Thoracic aorta (tissue), 2 donors: ENCODE results near the gene PHACTR4. TPM values are rescaled to one million over a fixed set of nuclear protein-coding genes. Genes with fewer than 3 reads are reported as not detected.

Source experiments
- ATAC-seq: fragments of 150-250 bp; one replicate; pipeline ENCODE4 v1.8.0; 2017; ENCODE audit warnings: low read depth; ENCODE audit not compliant: insufficient number of reproducible peaks, low FRiP score
- DNase-seq: peaks from one replicate; pipeline ENCODE4 v3.0.0-alpha.2; 2020; ENCODE audit warnings: low spot score
- H3K27ac ChIP-seq, 2 donors: fragments of 200-600 bp; sonication (generic); 1 replicate in 1 of 2; 2 replicates in 1 of 2; pipeline ENCODE4 v1.5.1; 2016; ENCODE audit warnings: mild to moderate bottlenecking in 2 of 2, moderate library complexity in 2 of 2
- H3K27me3 ChIP-seq: fragments of 200-600 bp; sonication (generic); replicated peaks from 2 replicates; pipeline ENCODE4 v1.6.0; 2016; ENCODE audit warnings: mild to moderate bottlenecking; ENCODE audit not compliant: insufficient read depth
- H3K36me3 ChIP-seq: fragments of 200-600 bp; sonication (generic); one replicate; pipeline ENCODE4 v1.5.1; 2016
- H3K4me1 ChIP-seq, 2 donors: fragments of 200-600 bp; sonication (generic); 1 replicate in 1 of 2; 2 replicates in 1 of 2; pipeline versions ENCODE4 v1.5.1 to v1.6.0; 2016; ENCODE audit warnings: low read depth in 2 of 2, mild to moderate bottlenecking in 1 of 2; ENCODE audit not compliant: control insufficient read depth in 1 of 2
- H3K4me3 ChIP-seq: fragments of 200-600 bp; sonication (generic); 2 replicates; pipeline ENCODE4 v1.5.1; 2016; ENCODE audit warnings: mild to moderate bottlenecking
- H3K9me3 ChIP-seq: fragments of 200-600 bp; sonication (generic); 2 replicates; pipeline ENCODE4 v1.5.1; 2016
- total RNA-seq, 2 donors: library from RNA; depleted of rRNA; stranded (reverse); fragments of >200 nt; gene quantifications; one replicate each; pipeline versions ENCODE4 v1.1.0 to v1.2.3, GENCODE V29; 2016
- TF ChIP-seq, protein P1 (sequence below): fragments of 200-600 bp; sonication (generic); IDR thresholded peaks from one replicate; pipeline ENCODE4 v1.5.1; 2019; ENCODE audit warnings: antibody characterized with exemption

PHACTR4 gene
- total RNA-seq, 2 donors from 2014 or later: 17.6 to 30.8 TPM

- H3K36me3 ChIP-seq: no peaks in the 10 kb centered on the region
- H3K4me3 ChIP-seq: no peak overlapping the region
- H3K27ac ChIP-seq: no peak overlapping the region
- H3K27me3 ChIP-seq: no peaks in the 10 kb centered on the region
- TF ChIP-seq, protein P1, sequence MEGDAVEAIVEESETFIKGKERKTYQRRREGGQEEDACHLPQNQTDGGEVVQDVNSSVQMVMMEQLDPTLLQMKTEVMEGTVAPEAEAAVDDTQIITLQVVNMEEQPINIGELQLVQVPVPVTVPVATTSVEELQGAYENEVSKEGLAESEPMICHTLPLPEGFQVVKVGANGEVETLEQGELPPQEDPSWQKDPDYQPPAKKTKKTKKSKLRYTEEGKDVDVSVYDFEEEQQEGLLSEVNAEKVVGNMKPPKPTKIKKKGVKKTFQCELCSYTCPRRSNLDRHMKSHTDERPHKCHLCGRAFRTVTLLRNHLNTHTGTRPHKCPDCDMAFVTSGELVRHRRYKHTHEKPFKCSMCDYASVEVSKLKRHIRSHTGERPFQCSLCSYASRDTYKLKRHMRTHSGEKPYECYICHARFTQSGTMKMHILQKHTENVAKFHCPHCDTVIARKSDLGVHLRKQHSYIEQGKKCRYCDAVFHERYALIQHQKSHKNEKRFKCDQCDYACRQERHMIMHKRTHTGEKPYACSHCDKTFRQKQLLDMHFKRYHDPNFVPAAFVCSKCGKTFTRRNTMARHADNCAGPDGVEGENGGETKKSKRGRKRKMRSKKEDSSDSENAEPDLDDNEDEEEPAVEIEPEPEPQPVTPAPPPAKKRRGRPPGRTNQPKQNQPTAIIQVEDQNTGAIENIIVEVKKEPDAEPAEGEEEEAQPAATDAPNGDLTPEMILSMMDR: no peak
- no peaks in the 10 kb centered on the region for H3K9me3 ChIP-seq
- ATAC-seq: no peak
- H3K4me1 ChIP-seq: peaks cover 10 to 19% of the 10 kb centered on the region in 2 donors
- no peak for DNase-seq
Observed at GRCh38 chr1:28503117-28503516, 133.6 kb downstream of the PHACTR4 start.

- TF ChIP-seq, protein P1: no peak
- peak; percentile 89 for DNase-seq
- Histone ChIP-seq H3K4me1 (peaks cover 25 to 42% of the 10 kb centered on the region in 2 donors), H3K4me3 (peak within 1 kb of the TSS; percentile 98), H3K9me3 (no peaks in the 10 kb centered on the region), H3K27me3 (no peaks in the 10 kb centered on the region), H3K36me3 (peaks cover 19% of the 10 kb centered on the region), H3K27ac (peak within 1 kb of the TSS; percentile 76 to 89)
- ATAC-seq: peak; percentile 95
Observed at GRCh38 chr1:28505406-28506187, 136.1 kb downstream of the PHACTR4 start, which contains the start of gene RCC1. RCC1 (plus strand) TSS chr1:28506043; CDS start chr1:28529867, 23,824 bp downstream.

DNA sequence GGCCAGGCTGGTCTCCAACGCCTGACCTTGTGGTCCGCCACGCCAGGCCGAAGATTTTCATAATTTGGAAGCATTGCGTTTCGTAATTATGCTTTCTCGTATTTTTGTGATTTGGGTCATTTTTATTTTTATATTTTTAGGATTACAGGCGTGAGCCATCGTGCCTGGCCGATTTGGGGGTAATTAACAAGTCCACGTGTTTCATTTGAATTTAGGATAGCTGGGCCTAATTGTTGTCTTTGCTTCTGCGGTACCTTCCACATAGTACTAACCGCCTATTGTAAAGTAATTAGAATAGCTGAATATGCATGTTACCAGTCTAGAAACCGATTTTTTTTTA lies 137.3 kb downstream of the PHACTR4 start:
- Histone ChIP-seq H3K4me3 (peak overlapping the region; percentile 98), H3K27me3 (no peaks in the 10 kb centered on the region), H3K4me1 (peaks cover 25 to 42% of the 10 kb centered on the region in 2 donors), H3K9me3 (no peaks in the 10 kb centered on the region), H3K27ac (peak overlapping the region; percentile 76 to 89), H3K36me3 (peaks cover 23% of the 10 kb centered on the region)
- DNase-seq: no peak
- TF ChIP-seq, protein P1: no peak
- ATAC-seq: no peak

DNA sequence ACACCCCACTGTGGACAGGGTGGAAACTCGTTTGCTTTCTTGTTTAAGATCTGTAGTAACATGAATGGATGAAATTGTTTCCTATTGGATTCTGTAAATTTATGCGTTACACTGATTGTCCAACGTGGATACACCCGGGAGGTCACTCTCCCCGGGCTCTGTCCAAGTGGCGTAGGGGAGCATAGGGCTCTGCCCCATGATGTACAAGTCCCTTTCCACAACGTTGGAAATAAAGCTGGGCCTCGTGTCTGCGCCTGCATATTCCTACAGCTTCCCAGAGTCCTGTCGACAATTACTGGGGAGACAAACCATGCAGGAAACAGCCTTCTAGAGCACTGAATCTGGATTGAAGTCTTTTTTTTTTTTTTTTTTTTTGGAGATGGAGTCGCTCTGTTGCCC lies 137.7 kb downstream of the PHACTR4 start:
- no peak for DNase-seq
- Histone ChIP-seq H3K9me3 (no peaks in the 10 kb centered on the region), H3K27me3 (no peaks in the 10 kb centered on the region), H3K4me3 (peak overlapping the region; percentile 98), H3K27ac (peak overlapping the region; percentile 76 to 89), H3K4me1 (peaks cover 25 to 45% of the 10 kb centered on the region in 2 donors), H3K36me3 (peaks cover 26% of the 10 kb centered on the region)
- no peak for ATAC-seq
- TF ChIP-seq, protein P1: no peak

GRCh38 chr1:28507646-28508434 lies 138.3 kb downstream of the PHACTR4 start:
- TF ChIP-seq, protein P1: no peak
- Histone ChIP-seq H3K9me3 (no peaks in the 10 kb centered on the region), H3K36me3 (peaks cover 28% of the 10 kb centered on the region), H3K4me3 (peak overlapping the region; percentile 98), H3K27ac (peak overlapping the region in 1 of 2 donors; percentile 89), H3K4me1 (peaks cover 25 to 51% of the 10 kb centered on the region in 2 donors), H3K27me3 (no peaks in the 10 kb centered on the region)
- DNase-seq: no peak
- ATAC-seq: no peak
